ENCODE results near the gene MLLT1. TPM values are rescaled to one million over a fixed set of nuclear protein-coding genes. Genes with fewer than 3 reads are reported as not detected.

The MLLT1 gene
- total and polyA plus RNA-seq, 10 donors: 10.1 to 57.2 (median 25.1) TPM

DNA sequence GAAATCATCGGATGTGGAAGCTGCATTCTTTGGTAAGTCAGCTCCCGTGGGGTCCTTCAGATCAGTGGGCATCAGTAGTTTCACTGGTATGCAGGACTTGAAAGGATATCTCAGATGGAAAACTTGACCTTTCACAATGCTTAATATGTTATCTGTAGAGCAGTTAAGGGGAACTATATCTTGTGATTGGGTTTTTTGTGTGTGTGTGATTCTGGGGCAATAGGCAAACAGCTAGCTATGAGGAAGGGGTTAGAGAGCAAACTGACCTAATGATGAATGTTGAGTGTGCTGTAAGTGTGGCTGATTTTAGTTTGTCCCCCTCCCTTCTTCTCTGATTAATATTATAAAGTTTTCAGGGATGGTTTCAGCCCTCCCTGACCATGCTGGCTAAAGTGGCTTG is 91.0 kb downstream of the MLLT1 start:
- DNase-seq: no peak
- 88 to 97% (median 96%) methylated on average over 2 of the region's 2 CpGs for WGBS, 5 donors
- H3K9me3 ChIP-seq: peaks cover 0 to 50% (median 9%) of the 10 kb centered on the region in 8 donors
- intact Hi-C loops (cut with DNase I; ENCODE audit: low total_unique reads): no loop called here
- TF ChIP-seq POLR2A (IDR thresholded peaks at IDR 0.05) (no peak), POLR2AphosphoS5 (IDR thresholded peaks at IDR 0.05) (no peak)
- TF ChIP-seq, protein P1, sequence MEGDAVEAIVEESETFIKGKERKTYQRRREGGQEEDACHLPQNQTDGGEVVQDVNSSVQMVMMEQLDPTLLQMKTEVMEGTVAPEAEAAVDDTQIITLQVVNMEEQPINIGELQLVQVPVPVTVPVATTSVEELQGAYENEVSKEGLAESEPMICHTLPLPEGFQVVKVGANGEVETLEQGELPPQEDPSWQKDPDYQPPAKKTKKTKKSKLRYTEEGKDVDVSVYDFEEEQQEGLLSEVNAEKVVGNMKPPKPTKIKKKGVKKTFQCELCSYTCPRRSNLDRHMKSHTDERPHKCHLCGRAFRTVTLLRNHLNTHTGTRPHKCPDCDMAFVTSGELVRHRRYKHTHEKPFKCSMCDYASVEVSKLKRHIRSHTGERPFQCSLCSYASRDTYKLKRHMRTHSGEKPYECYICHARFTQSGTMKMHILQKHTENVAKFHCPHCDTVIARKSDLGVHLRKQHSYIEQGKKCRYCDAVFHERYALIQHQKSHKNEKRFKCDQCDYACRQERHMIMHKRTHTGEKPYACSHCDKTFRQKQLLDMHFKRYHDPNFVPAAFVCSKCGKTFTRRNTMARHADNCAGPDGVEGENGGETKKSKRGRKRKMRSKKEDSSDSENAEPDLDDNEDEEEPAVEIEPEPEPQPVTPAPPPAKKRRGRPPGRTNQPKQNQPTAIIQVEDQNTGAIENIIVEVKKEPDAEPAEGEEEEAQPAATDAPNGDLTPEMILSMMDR (IDR thresholded peaks at IDR 0.05 in 8 of 11, conservative IDR thresholded peaks at IDR 0.05 in 3 of 11): no peak
- peaks cover 0 to 6% (median 0%) of the 10 kb centered on the region in 7 donors for H3K27me3 ChIP-seq (replicated peaks in 1 of 7)
- H3K27ac ChIP-seq: no peak overlapping the region
- H3K4me3 ChIP-seq: no peak overlapping the region
- H3K4me1 ChIP-seq: no peaks in the 10 kb centered on the region
- peaks cover 0 to 6% (median 0%) of the 10 kb centered on the region in 6 donors for H3K36me3 ChIP-seq

DNA sequence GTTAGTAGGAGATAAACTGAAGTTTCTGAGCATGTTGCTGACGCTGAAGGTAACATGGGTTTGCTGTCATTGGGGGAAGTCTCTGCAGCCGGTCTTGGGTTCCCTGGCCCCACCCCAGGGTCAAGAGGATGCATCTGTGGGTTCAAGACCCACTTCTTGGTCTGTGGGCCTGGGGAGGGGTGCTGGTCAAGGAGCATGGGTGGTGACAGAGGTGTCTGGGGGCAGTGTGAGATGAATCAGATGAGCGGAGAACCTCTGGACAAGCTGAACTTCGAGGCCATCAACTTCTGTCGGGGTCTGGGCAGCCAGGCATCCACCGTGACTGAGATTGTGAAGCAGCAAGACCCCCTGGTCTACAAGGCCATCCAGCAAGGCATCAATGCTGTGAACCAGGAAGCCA is 92.4 kb downstream of the MLLT1 start:
- no peak for DNase-seq
- intact Hi-C loops (cut with DNase I; ENCODE audit: low total_unique reads): no loop called here
- Histone ChIP-seq H3K27ac (no peak overlapping the region), H3K27me3 (replicated peaks in 1 of 7) (peaks cover 0 to 20% (median 0%) of the 10 kb centered on the region in 7 donors), H3K9me3 (peaks cover 0 to 45% (median 7%) of the 10 kb centered on the region in 8 donors), H3K4me1 (no peaks in the 10 kb centered on the region), H3K36me3 (peaks cover 0 to 6% (median 0%) of the 10 kb centered on the region in 6 donors), H3K4me3 (no peak overlapping the region)
- 78 to 93% (median 89%) methylated on average over 6 of the region's 6 CpGs for WGBS, 5 donors
- no peak for TF ChIP-seq POLR2AphosphoS5 (IDR thresholded peaks at IDR 0.05)

DNA sequence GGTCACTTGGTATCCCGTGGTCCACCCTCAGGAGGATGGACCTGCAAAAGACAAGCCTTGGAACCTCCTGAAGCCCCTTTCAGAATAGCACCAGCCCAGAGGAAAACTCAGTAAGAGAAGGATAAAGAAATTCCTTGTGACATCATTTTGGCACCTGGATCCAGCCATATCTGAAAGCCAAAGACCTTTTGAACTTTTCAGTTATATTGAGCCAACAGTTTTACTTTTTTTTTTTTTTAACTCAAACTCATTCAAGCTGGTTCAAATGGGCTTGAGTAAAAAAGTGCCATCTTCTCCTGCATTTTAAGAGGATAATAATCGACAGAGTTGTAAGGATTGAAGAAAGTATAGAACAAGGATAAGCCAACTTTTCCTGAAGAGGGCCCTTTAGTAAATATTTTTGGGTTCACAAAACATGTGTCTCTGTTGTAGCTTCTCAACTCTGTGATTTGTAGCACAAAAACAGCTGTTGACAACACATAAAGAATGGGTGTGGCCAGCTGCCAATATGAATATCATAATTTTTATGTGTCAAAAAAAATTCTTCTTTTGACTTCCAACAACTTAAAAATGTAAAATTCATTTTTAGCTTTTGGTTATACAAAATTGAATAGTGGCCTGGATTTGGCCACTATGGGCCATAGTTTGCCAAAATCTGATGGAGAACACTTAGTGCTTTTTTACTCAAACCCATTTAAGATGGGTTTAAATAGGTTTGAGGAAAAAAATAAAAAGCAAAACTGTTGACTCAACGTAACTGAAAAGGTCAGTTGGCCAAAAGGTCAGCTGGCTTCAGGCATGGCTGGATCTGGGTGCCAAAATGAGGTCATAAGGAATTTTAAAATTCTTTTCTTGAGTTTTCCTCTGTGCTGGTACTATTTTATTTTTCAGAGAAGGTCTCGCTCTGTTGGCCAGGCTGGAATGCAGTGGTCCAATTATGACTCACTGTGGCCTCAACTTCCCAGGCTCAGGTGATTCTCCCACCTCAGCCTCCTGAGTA is 93.6 kb downstream of the MLLT1 start:
- Histone ChIP-seq H3K36me3 (peaks cover 0 to under 1% (median 0%) of the 10 kb centered on the region in 6 donors), H3K27me3 (replicated peaks in 1 of 7) (peaks cover 0 to 23% (median 0%) of the 10 kb centered on the region in 7 donors), H3K4me3 (no peak overlapping the region), H3K4me1 (no peaks in the 10 kb centered on the region), H3K9me3 (peaks cover 0 to 37% (median 7%) of the 10 kb centered on the region in 8 donors), H3K27ac (no peak overlapping the region)
- DNase-seq: no peak
- no peak for TF ChIP-seq POLR2AphosphoS5 (IDR thresholded peaks at IDR 0.05)
- TF ChIP-seq, protein P1 (IDR thresholded peaks at IDR 0.05 in 8 of 11, conservative IDR thresholded peaks at IDR 0.05 in 3 of 11): no peak
- intact Hi-C loops (cut with DNase I; ENCODE audit: low total_unique reads): no loop called here
- 60 to 74% (median 73%) methylated on average over 4 of the region's 4 CpGs for WGBS, 5 donors

DNA sequence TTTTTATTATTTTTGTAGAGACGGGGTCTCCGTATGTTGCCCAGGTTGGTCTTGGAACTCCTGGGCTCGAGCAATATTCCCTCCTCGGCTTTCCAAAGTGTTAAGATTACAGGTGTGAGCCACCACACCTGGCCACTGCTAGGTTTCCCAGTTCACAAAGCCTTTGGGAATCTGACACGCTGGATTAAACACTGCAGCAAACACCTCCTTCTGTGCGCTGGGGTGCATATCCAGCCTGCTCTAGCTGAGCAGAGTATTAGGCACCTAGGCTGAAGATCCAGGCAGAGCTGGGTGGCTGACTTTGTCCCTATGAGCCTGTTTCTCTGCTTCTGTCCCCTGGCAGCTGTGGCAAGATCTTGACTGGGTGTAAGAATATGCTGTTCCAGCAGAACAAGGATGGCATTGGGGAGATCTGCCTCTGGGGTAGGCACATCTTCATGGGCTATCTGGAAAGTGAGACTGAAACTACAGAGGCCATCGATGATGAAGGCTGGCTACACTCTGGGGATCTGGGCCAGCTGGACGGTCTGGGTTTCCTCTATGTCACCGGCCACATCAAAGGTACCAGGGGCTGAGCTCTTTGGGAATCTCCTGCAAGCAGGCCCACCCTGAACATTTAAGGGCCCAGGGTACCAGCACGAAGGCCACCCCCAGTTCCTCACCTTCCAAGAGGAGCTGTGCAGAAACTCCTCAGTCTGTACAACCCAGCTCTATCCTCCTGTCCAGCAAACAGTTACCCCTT is 94.5 kb downstream of the MLLT1 start:
- Histone ChIP-seq H3K9me3 (peaks cover 0 to 32% (median 7%) of the 10 kb centered on the region in 8 donors), H3K27ac (no peak overlapping the region), H3K4me1 (no peaks in the 10 kb centered on the region), H3K36me3 (no peaks in the 10 kb centered on the region), H3K4me3 (no peak overlapping the region), H3K27me3 (replicated peaks in 1 of 7) (peaks cover 0 to 30% (median 0%) of the 10 kb centered on the region in 7 donors)
- no peak for DNase-seq
- TF ChIP-seq, protein P1 (IDR thresholded peaks at IDR 0.05 in 8 of 11, conservative IDR thresholded peaks at IDR 0.05 in 3 of 11): no peak
- no peak for TF ChIP-seq POLR2AphosphoS5 (IDR thresholded peaks at IDR 0.05)
- no peak for TF ChIP-seq POLR2A (IDR thresholded peaks at IDR 0.05)
- intact Hi-C loops (cut with DNase I; ENCODE audit: low total_unique reads): no loop called here
- 75 to 90% (median 83%) methylated on average over 10 of the region's 10 CpGs for WGBS, 5 donors
